ENCODE results near the gene LRCOL1. TPM values are rescaled to one million over a fixed set of nuclear protein-coding genes. Genes with fewer than 3 reads are reported as not detected.
A peak's percentile ranks its signal among the peaks of the same experiment; 100 is the strongest.

LRCOL1 gene
- total and polyA plus RNA-seq, 8 donors: 0.63 to 2.2 (median 1.4) TPM

DNA sequence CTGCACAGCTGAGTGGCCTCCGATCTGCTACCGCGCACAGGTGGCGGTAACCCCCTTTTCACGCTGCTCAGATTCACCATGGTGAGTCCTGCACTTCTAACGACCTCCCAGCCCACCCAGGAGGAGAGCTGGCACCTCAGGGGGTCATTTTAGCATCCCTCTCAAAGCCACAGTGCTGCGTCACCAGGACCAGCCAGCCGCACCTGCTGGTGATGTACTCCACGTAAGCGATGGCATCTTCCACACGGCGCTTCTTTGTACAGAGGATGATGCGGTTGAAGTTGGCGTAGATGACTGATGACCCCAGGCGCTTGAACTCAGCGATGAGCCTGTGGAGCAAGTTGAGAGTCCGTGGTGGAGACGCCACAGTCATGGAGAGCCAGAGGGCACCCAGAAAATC, 27.4 kb upstream of the LRCOL1 start:
- H3K9me3 ChIP-seq: no peaks in the 10 kb centered on the region
- TF ChIP-seq, protein P1, sequence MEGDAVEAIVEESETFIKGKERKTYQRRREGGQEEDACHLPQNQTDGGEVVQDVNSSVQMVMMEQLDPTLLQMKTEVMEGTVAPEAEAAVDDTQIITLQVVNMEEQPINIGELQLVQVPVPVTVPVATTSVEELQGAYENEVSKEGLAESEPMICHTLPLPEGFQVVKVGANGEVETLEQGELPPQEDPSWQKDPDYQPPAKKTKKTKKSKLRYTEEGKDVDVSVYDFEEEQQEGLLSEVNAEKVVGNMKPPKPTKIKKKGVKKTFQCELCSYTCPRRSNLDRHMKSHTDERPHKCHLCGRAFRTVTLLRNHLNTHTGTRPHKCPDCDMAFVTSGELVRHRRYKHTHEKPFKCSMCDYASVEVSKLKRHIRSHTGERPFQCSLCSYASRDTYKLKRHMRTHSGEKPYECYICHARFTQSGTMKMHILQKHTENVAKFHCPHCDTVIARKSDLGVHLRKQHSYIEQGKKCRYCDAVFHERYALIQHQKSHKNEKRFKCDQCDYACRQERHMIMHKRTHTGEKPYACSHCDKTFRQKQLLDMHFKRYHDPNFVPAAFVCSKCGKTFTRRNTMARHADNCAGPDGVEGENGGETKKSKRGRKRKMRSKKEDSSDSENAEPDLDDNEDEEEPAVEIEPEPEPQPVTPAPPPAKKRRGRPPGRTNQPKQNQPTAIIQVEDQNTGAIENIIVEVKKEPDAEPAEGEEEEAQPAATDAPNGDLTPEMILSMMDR (IDR thresholded peaks at IDR 0.05): no peak
- peaks cover 0 to 94% of the 10 kb centered on the region in 2 donors for H3K36me3 ChIP-seq
- DNase-seq (no peak), ATAC-seq (no peak)
- no peak overlapping the region for H3K27ac ChIP-seq
- no peak overlapping the region for H3K4me3 ChIP-seq
- intact Hi-C loops (cut with DNase I): no loop called here
- H3K4me1 ChIP-seq: no peaks in the 10 kb centered on the region
- no peaks in the 10 kb centered on the region for H3K27me3 ChIP-seq

DNA sequence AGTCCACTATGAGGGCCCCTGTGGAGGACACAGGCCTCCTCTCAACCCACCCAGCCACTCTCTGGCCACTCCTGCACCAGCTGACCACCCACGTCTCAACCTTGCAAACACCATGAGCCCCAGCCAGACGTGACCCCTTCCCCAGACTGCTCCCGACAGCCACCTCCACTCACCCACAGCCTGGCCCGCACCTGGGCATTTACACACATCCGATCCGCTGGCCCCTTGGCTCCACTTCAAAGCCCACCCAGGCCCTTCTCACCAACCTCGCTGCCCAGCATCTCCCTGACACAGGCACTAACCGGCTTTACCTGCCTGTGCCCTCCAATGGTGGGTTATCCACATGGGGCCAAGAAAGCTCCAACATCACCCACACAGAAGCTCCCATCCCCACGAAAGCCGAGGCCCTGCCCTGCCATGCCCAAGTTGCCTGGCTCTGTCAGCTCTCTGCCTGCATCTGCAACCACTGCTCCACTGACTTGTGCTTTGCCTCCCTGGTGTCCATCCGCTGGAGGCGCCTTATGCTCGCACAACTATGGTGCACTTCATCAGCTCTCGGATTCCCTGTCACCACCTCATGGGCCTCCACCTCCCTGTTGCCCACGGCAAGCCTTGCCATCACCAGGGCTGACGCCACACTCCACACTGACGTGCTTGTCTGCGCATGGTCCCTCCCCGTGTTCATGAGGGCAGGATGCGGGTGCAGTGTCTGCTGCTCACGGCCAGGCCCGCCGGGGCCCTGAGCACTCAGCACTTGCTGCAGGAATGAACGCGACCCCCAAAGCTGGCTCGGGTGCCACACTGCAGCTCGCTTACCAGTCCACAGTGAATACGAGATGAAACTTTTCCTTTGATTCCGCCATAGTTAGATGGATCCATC, 24.9 kb upstream of the LRCOL1 start:
- TF ChIP-seq, protein P1 (IDR thresholded peaks at IDR 0.05): no peak
- intact Hi-C loops (cut with DNase I): no loop called here
- H3K27me3 ChIP-seq: no peaks in the 10 kb centered on the region
- no peak overlapping the region for H3K4me3 ChIP-seq
- H3K4me1 ChIP-seq: no peaks in the 10 kb centered on the region
- peak in 1 of 4 donors; percentile 25 for DNase-seq
- no peaks in the 10 kb centered on the region for H3K9me3 ChIP-seq
- no peak overlapping the region for H3K27ac ChIP-seq
- ATAC-seq: no peak
- peaks cover 0 to 94% of the 10 kb centered on the region in 2 donors for H3K36me3 ChIP-seq

DNA sequence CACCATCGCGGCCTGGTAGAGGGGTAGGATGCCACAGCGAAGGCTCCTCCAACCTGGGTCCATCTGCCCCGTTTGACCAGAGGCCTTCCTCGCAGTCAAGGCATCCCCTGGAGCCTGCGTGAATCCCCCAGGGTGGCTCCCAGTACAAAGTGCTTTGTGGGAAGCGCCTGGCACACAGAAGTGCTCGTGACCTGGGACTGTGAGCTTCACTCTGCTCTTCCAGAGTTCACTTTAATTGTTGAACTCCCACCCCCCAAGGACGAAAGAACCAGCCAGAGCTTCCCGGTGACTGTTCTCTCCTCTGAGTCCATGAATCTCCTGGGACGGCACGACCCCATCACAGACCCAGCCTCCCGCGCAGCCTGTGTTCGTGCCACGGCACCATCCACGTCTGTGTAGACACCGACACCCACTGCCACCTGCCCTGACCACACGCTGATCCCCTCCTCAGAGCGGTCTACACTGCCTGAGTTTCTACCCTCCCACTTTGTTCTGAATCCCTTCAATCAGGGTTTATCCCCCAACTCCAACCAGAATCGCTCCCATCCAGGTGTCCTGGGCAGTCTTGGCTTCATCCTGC, 24.1 kb upstream of the LRCOL1 start:
- intact Hi-C loops (cut with DNase I): no loop called here
- H3K4me3 ChIP-seq: no peak overlapping the region
- peak in 1 of 4 donors; percentile 19 for DNase-seq
- TF ChIP-seq, protein P1 (IDR thresholded peaks at IDR 0.05): no peak
- H3K27me3 ChIP-seq: no peaks in the 10 kb centered on the region
- H3K27ac ChIP-seq: no peak overlapping the region
- peaks cover 0 to 97% of the 10 kb centered on the region in 2 donors for H3K36me3 ChIP-seq
- H3K9me3 ChIP-seq: no peaks in the 10 kb centered on the region
- H3K4me1 ChIP-seq: no peaks in the 10 kb centered on the region
- no peak for ATAC-seq

DNA sequence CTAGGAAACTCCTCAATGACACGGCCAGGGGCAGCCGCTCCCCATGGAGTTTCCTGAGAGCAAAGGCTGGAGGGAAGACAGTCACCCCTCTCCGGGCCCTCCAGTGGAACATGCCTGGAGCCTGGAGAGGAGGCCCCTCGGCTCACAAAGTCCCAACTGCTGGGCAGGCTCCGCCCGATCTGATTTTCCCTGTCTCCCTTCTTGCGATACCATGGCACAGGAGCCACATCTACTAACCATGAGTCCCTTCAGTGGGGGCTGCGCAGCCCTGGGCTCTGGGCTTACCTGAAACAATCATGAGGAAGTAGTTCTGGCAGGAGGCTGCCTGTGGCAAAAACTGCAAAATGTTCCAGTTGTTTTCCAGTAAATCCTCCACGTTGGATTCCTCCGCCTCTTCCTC, 23.5 kb upstream of the LRCOL1 start:
- intact Hi-C loops (cut with DNase I): no loop called here
- Histone ChIP-seq H3K36me3 (peaks cover 0 to 97% of the 10 kb centered on the region in 2 donors), H3K27me3 (no peaks in the 10 kb centered on the region), H3K4me1 (no peaks in the 10 kb centered on the region), H3K9me3 (no peaks in the 10 kb centered on the region), H3K4me3 (no peak overlapping the region), H3K27ac (no peak overlapping the region)
- TF ChIP-seq, protein P1 (IDR thresholded peaks at IDR 0.05): no peak
- DNase-seq (peak in 1 of 4 donors; percentile 25), ATAC-seq (no peak)

DNA sequence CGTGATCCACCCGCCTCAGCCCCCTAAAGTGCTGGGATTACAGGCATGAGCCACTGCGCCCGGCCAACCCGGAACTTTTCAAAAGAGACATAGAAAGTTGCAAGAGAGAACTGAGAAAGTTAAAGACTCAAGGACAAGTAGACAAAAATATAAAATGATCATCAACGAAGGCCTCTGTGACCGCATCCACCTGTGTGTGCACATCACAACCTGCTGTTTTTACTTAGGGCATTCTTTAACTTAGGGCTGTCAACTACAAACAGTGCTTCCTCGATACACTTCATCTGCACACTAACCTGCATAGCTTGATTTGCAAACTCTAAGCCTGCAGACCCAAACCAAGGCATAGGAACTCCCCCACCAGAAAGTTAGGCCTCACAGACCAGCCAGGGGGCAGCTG, 23.0 kb upstream of the LRCOL1 start:
- Histone ChIP-seq H3K36me3 (peaks cover 0 to 99% of the 10 kb centered on the region in 2 donors), H3K27me3 (no peaks in the 10 kb centered on the region), H3K9me3 (no peaks in the 10 kb centered on the region), H3K4me1 (no peaks in the 10 kb centered on the region), H3K27ac (no peak overlapping the region), H3K4me3 (no peak overlapping the region)
- TF ChIP-seq, protein P1 (IDR thresholded peaks at IDR 0.05): no peak
- DNase-seq (no peak), ATAC-seq (no peak)
- intact Hi-C loops (cut with DNase I): no loop called here

Measured in left lung (tissue), 10 donors.